ENCODE results near the gene RBCK1. TPM values are rescaled to one million over a fixed set of nuclear protein-coding genes. Genes with fewer than 3 reads are reported as not detected.

Gene RBCK1
- polyA plus RNA-seq, 1 experiment: 57.4 TPM

GRCh38 chr20:426566-426965 is 18.5 kb downstream of the RBCK1 start:
- H3K4me3 ChIP-seq (ENCODE audit: low read depth, low read length): no peak overlapping the region
- H3K27ac ChIP-seq (ENCODE audit: low read depth, low read length): no peak overlapping the region
- H3K27me3 ChIP-seq (ENCODE audit: control insufficient read depth, insufficient read depth, low read length): no peaks in the 10 kb centered on the region
- CTCF ChIA-PET: interaction anchor here (0.5 to 0.6 kb wide), 2 partner anchors 11 to 65 kb away, joined by 3 to 7 read pairs; no protein-coding TSS in a partner anchor
- H3K9me3 ChIP-seq (ENCODE audit: control insufficient read depth, insufficient read depth, low read length): no peaks in the 10 kb centered on the region
- DNase-seq (ENCODE audit: low read depth, low spot score): no peak
- POLR2A ChIA-PET: interaction anchor here (0.6 kb wide), 1 partner anchor 19 kb away, joined by 3 read pairs; no protein-coding TSS in a partner anchor
- no peak for TF ChIP-seq CTCF (IDR thresholded peaks at IDR 0.05; ENCODE audit: low read depth, low read length)

GRCh38 chr20:427401-427800 is 19.3 kb downstream of the RBCK1 start:
- no peaks in the 10 kb centered on the region for H3K9me3 ChIP-seq (ENCODE audit: control insufficient read depth, insufficient read depth, low read length)
- no peak for TF ChIP-seq CTCF (IDR thresholded peaks at IDR 0.05; ENCODE audit: low read depth, low read length)
- no peak overlapping the region for H3K27ac ChIP-seq (ENCODE audit: low read depth, low read length)
- CTCF ChIA-PET: interaction anchor here (1.3 kb wide), 1 partner anchor 72 kb away, joined by 5 read pairs; no protein-coding TSS in a partner anchor
- no peak for DNase-seq (ENCODE audit: low read depth, low spot score)
- H3K4me3 ChIP-seq (ENCODE audit: low read depth, low read length): no peak overlapping the region
- POLR2A ChIA-PET: no interaction called here
- H3K27me3 ChIP-seq (ENCODE audit: control insufficient read depth, insufficient read depth, low read length): no peaks in the 10 kb centered on the region

- H3K27ac ChIP-seq (ENCODE audit: low read depth, low read length): no peak overlapping the region
- POLR2A ChIA-PET: no interaction called here
- no peak for DNase-seq (ENCODE audit: low read depth, low spot score)
- no peak for TF ChIP-seq CTCF (IDR thresholded peaks at IDR 0.05; ENCODE audit: low read depth, low read length)
- no peaks in the 10 kb centered on the region for H3K27me3 ChIP-seq (ENCODE audit: control insufficient read depth, insufficient read depth, low read length)
- no peak overlapping the region for H3K4me3 ChIP-seq (ENCODE audit: low read depth, low read length)
- H3K9me3 ChIP-seq (ENCODE audit: control insufficient read depth, insufficient read depth, low read length): no peaks in the 10 kb centered on the region
- CTCF ChIA-PET: interaction anchor here (1.3 kb wide), 1 partner anchor 73 kb away, joined by 5 read pairs; no protein-coding TSS in a partner anchor
Observed at GRCh38 chr20:427849-428657, 20.0 kb downstream of the RBCK1 start.

- Histone ChIP-seq H3K9me3 (ENCODE audit: control insufficient read depth, insufficient read depth, low read length) (no peaks in the 10 kb centered on the region), H3K27me3 (ENCODE audit: control insufficient read depth, insufficient read depth, low read length) (no peaks in the 10 kb centered on the region), H3K27ac (ENCODE audit: low read depth, low read length) (no peak overlapping the region), H3K4me3 (ENCODE audit: low read depth, low read length) (no peak overlapping the region)
- TF ChIP-seq CTCF (IDR thresholded peaks at IDR 0.05; ENCODE audit: low read depth, low read length): no peak
- POLR2A ChIA-PET: interaction anchor here (0.7 kb wide), 1 partner anchor 47 kb away, joined by 3 read pairs; no protein-coding TSS in a partner anchor
- DNase-seq (ENCODE audit: low read depth, low spot score): no peak
- CTCF ChIA-PET: no interaction called here
Observed at GRCh38 chr20:428658-429200, 20.6 kb downstream of the RBCK1 start.
